HepG2 (cell line): Measurements from ENCODE around the gene EYA3.

Experiments
- CEBPB ChIP-seq: IDR thresholded peaks from 2 replicates; pipeline ENCODE4 v1.6.1; 2011; ENCODE audit warnings: low read depth, low read length, improper control_type of control experiment, borderline replicate concordance
- FOXM1 ChIP-seq: sonication (generic); formaldehyde crosslinking; IDR thresholded peaks from 2 replicates; pipeline ENCODE4 v1.5.0; 2020; ENCODE audit warnings: missing genetic modification reagents
- ZBTB3 ChIP-seq: sonication (generic); formaldehyde crosslinking; IDR thresholded peaks from 2 replicates; pipeline ENCODE4 v1.4.0; 2020; ENCODE audit warnings: low read depth, mild to moderate bottlenecking, moderate library complexity, missing genetic modification reagents, borderline replicate concordance
- ZBTB7A ChIP-seq: sonication (generic); formaldehyde crosslinking; IDR thresholded peaks from 2 replicates; pipeline ENCODE4 v1.8.0; 2022; ENCODE audit warnings: mild to moderate bottlenecking, missing genetic modification reagents
- ZFX ChIP-seq: sonication (generic); formaldehyde crosslinking; IDR thresholded peaks from 2 replicates; pipeline ENCODE4 v1.4.0; 2020; ENCODE audit warnings: mild to moderate bottlenecking, low read depth, missing genetic modification reagents, moderate library complexity
- ZNF263 ChIP-seq: sonication (generic); formaldehyde crosslinking; IDR thresholded peaks from 2 replicates; pipeline ENCODE4 v1.4.0; 2020; ENCODE audit warnings: missing genetic modification reagents
- TF ChIP-seq, protein P1 (sequence below), 2 experiments: sonication (generic) in 1 of 2; formaldehyde crosslinking in 1 of 2; IDR thresholded peaks; 2 replicates each; pipeline versions ENCODE4 v1.5.1 to v1.6.1; 2011 to 2020; ENCODE audit warnings: borderline replicate concordance in 1 of 2, low read depth in 1 of 2, low read length in 1 of 2, mild to moderate bottlenecking in 1 of 2, missing genetic modification reagents in 1 of 2, moderate library complexity in 1 of 2
- TF ChIP-seq, protein P2 (sequence below): sonication (generic); formaldehyde crosslinking; IDR thresholded peaks from 2 replicates; pipeline ENCODE4 v1.8.1; 2023; ENCODE audit warnings: mild to moderate bottlenecking, missing genetic modification reagents
- TF ChIP-seq, protein P3 (sequence below): sonication (generic); formaldehyde crosslinking; IDR thresholded peaks from 2 replicates; pipeline ENCODE4 v1.5.0; 2020; ENCODE audit warnings: mild to moderate bottlenecking, missing genetic modification reagents, moderate library complexity
- TF ChIP-seq, protein P4 (sequence below): sonication (generic); formaldehyde crosslinking; IDR thresholded peaks from 2 replicates; pipeline ENCODE4 v1.4.0; 2020; ENCODE audit warnings: missing genetic modification reagents
- TF ChIP-seq, protein P5 (sequence below): sonication (generic); formaldehyde crosslinking; IDR thresholded peaks from 2 replicates; pipeline ENCODE4 v1.4.0; 2020; ENCODE audit warnings: missing genetic modification reagents
- TF ChIP-seq, protein P6 (sequence below): sonication (generic); formaldehyde crosslinking; IDR thresholded peaks from 2 replicates; pipeline ENCODE4 v1.4.0; 2020; ENCODE audit warnings: missing genetic modification reagents; ENCODE audit errors: not compliant biosample characterization

DNA sequence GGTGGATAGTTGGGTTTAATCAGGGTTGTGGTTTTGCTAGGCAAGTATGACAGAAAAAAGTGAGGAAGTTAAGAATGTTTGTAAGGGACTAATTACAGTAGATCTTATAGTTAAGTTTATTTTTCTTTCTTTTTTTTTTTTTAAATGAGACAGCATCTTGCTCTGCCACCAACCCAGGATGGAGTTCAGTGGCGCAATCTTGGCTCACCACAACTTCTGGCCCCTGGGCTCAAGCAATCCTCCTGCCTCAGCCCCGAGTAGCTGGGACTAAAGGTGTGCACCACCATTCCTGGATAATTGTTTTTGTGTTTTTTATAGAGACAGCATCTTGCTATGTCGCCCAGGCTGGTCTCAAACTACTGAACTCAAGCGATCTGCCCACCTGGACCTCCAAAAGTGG lies 41.7 kb downstream of the EYA3 start:
- TF ChIP-seq, protein P1, sequence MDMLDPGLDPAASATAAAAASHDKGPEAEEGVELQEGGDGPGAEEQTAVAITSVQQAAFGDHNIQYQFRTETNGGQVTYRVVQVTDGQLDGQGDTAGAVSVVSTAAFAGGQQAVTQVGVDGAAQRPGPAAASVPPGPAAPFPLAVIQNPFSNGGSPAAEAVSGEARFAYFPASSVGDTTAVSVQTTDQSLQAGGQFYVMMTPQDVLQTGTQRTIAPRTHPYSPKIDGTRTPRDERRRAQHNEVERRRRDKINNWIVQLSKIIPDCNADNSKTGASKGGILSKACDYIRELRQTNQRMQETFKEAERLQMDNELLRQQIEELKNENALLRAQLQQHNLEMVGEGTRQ (IDR thresholded peaks at IDR 0.05; ENCODE audit: low read depth, low read length), result no peak
- TF ChIP-seq, protein P1 (CRISPR knock-in tag; IDR thresholded peaks at IDR 0.05; ENCODE audit: borderline replicate concordance), result no peak
- TF ChIP-seq, protein P2, sequence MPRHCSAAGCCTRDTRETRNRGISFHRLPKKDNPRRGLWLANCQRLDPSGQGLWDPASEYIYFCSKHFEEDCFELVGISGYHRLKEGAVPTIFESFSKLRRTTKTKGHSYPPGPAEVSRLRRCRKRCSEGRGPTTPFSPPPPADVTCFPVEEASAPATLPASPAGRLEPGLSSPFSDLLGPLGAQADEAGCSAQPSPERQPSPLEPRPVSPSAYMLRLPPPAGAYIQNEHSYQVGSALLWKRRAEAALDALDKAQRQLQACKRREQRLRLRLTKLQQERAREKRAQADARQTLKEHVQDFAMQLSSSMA, result no peak
- TF ChIP-seq ZFX (CRISPR knock-in tag), result no peak
- TF ChIP-seq, protein P3, sequence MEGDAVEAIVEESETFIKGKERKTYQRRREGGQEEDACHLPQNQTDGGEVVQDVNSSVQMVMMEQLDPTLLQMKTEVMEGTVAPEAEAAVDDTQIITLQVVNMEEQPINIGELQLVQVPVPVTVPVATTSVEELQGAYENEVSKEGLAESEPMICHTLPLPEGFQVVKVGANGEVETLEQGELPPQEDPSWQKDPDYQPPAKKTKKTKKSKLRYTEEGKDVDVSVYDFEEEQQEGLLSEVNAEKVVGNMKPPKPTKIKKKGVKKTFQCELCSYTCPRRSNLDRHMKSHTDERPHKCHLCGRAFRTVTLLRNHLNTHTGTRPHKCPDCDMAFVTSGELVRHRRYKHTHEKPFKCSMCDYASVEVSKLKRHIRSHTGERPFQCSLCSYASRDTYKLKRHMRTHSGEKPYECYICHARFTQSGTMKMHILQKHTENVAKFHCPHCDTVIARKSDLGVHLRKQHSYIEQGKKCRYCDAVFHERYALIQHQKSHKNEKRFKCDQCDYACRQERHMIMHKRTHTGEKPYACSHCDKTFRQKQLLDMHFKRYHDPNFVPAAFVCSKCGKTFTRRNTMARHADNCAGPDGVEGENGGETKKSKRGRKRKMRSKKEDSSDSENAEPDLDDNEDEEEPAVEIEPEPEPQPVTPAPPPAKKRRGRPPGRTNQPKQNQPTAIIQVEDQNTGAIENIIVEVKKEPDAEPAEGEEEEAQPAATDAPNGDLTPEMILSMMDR (CRISPR knock-in tag), result no peak
- TF ChIP-seq, protein P4, sequence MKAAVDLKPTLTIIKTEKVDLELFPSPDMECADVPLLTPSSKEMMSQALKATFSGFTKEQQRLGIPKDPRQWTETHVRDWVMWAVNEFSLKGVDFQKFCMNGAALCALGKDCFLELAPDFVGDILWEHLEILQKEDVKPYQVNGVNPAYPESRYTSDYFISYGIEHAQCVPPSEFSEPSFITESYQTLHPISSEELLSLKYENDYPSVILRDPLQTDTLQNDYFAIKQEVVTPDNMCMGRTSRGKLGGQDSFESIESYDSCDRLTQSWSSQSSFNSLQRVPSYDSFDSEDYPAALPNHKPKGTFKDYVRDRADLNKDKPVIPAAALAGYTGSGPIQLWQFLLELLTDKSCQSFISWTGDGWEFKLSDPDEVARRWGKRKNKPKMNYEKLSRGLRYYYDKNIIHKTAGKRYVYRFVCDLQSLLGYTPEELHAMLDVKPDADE (CRISPR knock-in tag), result no peak
- TF ChIP-seq, protein P5, sequence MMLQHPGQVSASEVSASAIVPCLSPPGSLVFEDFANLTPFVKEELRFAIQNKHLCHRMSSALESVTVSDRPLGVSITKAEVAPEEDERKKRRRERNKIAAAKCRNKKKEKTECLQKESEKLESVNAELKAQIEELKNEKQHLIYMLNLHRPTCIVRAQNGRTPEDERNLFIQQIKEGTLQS, result no peak
- TF ChIP-seq ZBTB3, result no peak
- TF ChIP-seq ZBTB7A (CRISPR knock-in tag), result no peak
- TF ChIP-seq ZNF263, result no peak
- no peak for TF ChIP-seq FOXM1
- TF ChIP-seq CEBPB, result no peak
- TF ChIP-seq, protein P6, sequence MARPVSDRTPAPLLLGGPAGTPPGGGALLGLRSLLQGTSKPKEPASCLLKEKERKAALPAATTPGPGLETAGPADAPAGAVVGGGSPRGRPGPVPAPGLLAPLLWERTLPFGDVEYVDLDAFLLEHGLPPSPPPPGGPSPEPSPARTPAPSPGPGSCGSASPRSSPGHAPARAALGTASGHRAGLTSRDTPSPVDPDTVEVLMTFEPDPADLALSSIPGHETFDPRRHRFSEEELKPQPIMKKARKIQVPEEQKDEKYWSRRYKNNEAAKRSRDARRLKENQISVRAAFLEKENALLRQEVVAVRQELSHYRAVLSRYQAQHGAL, result no peak
